ENCODE results near the gene MLYCD. TPM values are rescaled to one million over a fixed set of nuclear protein-coding genes. Genes with fewer than 3 reads are reported as not detected.

MLYCD gene
- 10 to 100 TPM in 2 of 7 donors, 1 to 10 TPM in 5; 6.8 to 11.8 (median 8.8) TPM for total RNA-seq
- polyA plus RNA-seq, result 1 to 10 TPM; 4.4 to 4.6 TPM
- long read RNA-seq, donor 1, full-length matches to known transcripts, result 3 of 13 reads
- long read RNA-seq, donor 1, partial matches to known transcripts, result 10 of 13 reads
- long read RNA-seq, donor 1, other reads (novel, unspliced or antisense), result 0 of 13 reads
- long read RNA-seq, donor 2, full-length matches to known transcripts, result 11 of 11 reads
- long read RNA-seq, donor 2, partial matches to known transcripts, result 0 of 11 reads
- long read RNA-seq, donor 2, other reads (novel, unspliced or antisense), result 0 of 11 reads
- long read RNA-seq, donor 3, full-length matches to known transcripts, result 42 of 47 reads
- long read RNA-seq, donor 3, partial matches to known transcripts, result 3 of 47 reads
- long read RNA-seq, donor 3, other reads (novel, unspliced or antisense), result 2 of 47 reads

DNA sequence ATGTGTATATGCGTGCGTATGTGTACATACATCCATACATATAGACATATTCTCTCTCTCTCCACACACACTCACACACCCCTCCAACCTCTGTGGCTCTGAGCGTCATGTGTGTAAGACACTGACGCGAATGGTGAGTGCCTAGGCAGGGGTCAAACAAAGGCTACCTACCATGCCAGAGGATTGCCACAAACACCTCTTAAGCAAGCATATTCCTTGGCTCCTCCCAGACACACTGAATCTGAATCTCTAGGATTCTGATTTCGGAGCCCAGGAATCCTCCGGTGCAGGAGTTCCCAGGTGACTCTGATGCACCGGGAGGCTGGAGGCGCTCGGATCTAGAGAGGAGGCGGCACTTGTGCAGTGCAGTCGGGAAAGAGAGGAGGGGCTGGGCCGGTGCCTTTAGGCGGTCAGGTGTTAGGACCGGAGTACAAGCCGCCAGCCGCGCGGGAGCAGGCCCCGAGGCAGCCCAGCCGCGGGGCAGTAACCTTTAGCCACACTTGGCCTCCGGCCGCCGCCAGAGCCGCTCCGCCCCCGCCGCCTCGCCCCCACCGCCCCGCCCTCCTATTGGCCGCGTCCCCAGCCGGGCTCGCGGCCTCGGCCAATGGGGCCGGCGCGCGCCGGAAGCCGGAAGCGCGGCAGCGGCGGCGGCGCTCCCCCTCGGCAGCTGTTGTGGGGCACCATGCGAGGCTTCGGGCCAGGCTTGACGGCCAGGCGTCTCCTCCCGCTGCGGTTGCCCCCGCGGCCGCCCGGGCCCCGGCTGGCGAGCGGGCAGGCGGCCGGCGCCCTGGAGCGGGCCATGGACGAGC, at the start of gene MLYCD:
Gene MLYCD (plus strand): TSS at position 653 of the 809 bp plus-strand sequence. CDS start 30 bp downstream, at position 683.
- WGBS, 3 donors, result 7 to 14% (median 8%) methylated on average over 29 to 69 of the region's 69 CpGs
- H3K9me3 ChIP-seq, result no peaks in the 10 kb centered on the region
- H3K4me3 ChIP-seq, result peak within 1 kb of the TSS; percentile 97
- peak; percentile 87 to 93 (median 92) for DNase-seq
- TF ChIP-seq EP300 (IDR thresholded peaks at IDR 0.05) (peak; percentile 37), POLR2A (IDR thresholded peaks at IDR 0.05) (peak; percentile 61)
- TF ChIP-seq, protein P1, sequence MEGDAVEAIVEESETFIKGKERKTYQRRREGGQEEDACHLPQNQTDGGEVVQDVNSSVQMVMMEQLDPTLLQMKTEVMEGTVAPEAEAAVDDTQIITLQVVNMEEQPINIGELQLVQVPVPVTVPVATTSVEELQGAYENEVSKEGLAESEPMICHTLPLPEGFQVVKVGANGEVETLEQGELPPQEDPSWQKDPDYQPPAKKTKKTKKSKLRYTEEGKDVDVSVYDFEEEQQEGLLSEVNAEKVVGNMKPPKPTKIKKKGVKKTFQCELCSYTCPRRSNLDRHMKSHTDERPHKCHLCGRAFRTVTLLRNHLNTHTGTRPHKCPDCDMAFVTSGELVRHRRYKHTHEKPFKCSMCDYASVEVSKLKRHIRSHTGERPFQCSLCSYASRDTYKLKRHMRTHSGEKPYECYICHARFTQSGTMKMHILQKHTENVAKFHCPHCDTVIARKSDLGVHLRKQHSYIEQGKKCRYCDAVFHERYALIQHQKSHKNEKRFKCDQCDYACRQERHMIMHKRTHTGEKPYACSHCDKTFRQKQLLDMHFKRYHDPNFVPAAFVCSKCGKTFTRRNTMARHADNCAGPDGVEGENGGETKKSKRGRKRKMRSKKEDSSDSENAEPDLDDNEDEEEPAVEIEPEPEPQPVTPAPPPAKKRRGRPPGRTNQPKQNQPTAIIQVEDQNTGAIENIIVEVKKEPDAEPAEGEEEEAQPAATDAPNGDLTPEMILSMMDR (IDR thresholded peaks at IDR 0.05), result no peak
- H3K27me3 ChIP-seq, result no peaks in the 10 kb centered on the region
- H3K36me3 ChIP-seq, result no peaks in the 10 kb centered on the region
- intact Hi-C loops (cut with DNase I), result no loop called here
- peak within 1 kb of the TSS; percentile 33 to 91 for H3K27ac ChIP-seq
- H3K4me1 ChIP-seq (ENCODE audit: insufficient read depth), result peaks cover 12% of the 10 kb centered on the region

GRCh38 chr16:83849421-83849820, 49.5 kb upstream of the MLYCD start:
- intact Hi-C loops (cut with DNase I), result no loop called here
- no peak for TF ChIP-seq POLR2A (IDR thresholded peaks at IDR 0.05)
- TF ChIP-seq EP300 (IDR thresholded peaks at IDR 0.05), result no peak
- TF ChIP-seq, protein P1 (IDR thresholded peaks at IDR 0.05), result no peak
- no peak overlapping the region for H3K27ac ChIP-seq
- DNase-seq, result no peak
- no peaks in the 10 kb centered on the region for H3K4me1 ChIP-seq (ENCODE audit: insufficient read depth)
- H3K4me3 ChIP-seq, result no peak overlapping the region
- H3K27me3 ChIP-seq, result no peaks in the 10 kb centered on the region
- no peaks in the 10 kb centered on the region for H3K9me3 ChIP-seq
- 66 to 79% (median 72%) methylated on average over 6 of the region's 6 CpGs for WGBS, 3 donors
- H3K36me3 ChIP-seq, result no peaks in the 10 kb centered on the region

GRCh38 chr16:83850947-83851346, 48.0 kb upstream of the MLYCD start:
- WGBS, 3 donors, result 66 to 76% (median 74%) methylated on average over 5 of the region's 5 CpGs

GRCh38 chr16:83851473-83851872, 47.4 kb upstream of the MLYCD start:
- Histone ChIP-seq H3K27ac (no peak overlapping the region), H3K36me3 (no peaks in the 10 kb centered on the region), H3K9me3 (no peaks in the 10 kb centered on the region), H3K4me1 (ENCODE audit: insufficient read depth) (no peaks in the 10 kb centered on the region), H3K4me3 (no peak overlapping the region), H3K27me3 (no peaks in the 10 kb centered on the region)
- TF ChIP-seq POLR2A (IDR thresholded peaks at IDR 0.05) (no peak), EP300 (IDR thresholded peaks at IDR 0.05) (no peak)
- TF ChIP-seq, protein P1 (IDR thresholded peaks at IDR 0.05), result no peak
- 90 to 92% (median 91%) methylated on average over 4 of the region's 4 CpGs for WGBS, 3 donors
- intact Hi-C loops (cut with DNase I), result no loop called here
- no peak for DNase-seq

More at GRCh38 chr16:83850947-83851346, 48.0 kb upstream of the MLYCD start:
- H3K27me3 ChIP-seq, result no peaks in the 10 kb centered on the region
- H3K4me3 ChIP-seq, result no peak overlapping the region
- intact Hi-C loops (cut with DNase I), result no loop called here
- no peaks in the 10 kb centered on the region for H3K9me3 ChIP-seq
- H3K27ac ChIP-seq, result no peak overlapping the region
- TF ChIP-seq, protein P1 (IDR thresholded peaks at IDR 0.05), result no peak
- TF ChIP-seq EP300 (IDR thresholded peaks at IDR 0.05), result no peak
- TF ChIP-seq POLR2A (IDR thresholded peaks at IDR 0.05), result no peak
- no peak for DNase-seq
- no peaks in the 10 kb centered on the region for H3K36me3 ChIP-seq
- H3K4me1 ChIP-seq (ENCODE audit: insufficient read depth), result no peaks in the 10 kb centered on the region

Data from ovary (tissue), 10 donors.